GM12891 (cell line): ENCODE data around the gene HOXC4.

Source experiments
- POLR2A ChIP-seq: IDR thresholded peaks from 2 replicates; pipeline ENCODE4 v1.6.1; 2011; ENCODE audit warnings: low read depth, low read length, control low read depth
- POLR2AphosphoS5 ChIP-seq: IDR thresholded peaks from 2 replicates; pipeline ENCODE4 v1.6.1; 2011; ENCODE audit warnings: low read depth, low read length, control low read depth
- SPI1 ChIP-seq: IDR thresholded peaks from 2 replicates; pipeline ENCODE4 v1.6.1; 2011; ENCODE audit warnings: low read depth, low read length, control low read depth

GRCh38 chr12:54071942-54072341 is 18.3 kb downstream of the HOXC4 start:
- TF ChIP-seq POLR2AphosphoS5 (no peak), POLR2A (no peak), SPI1 (no peak)
